ENCODE measurements around the gene USP51.
"Not testable (repeated sequence)": the region's sequence is repeated elsewhere in the genome, so short reads cannot be mapped to it uniquely, and the experiment has no call there.

Gene USP51

GRCh38 chrX:55464050-55464449, 25.6 kb downstream of the USP51 start:
- DNase-seq = not testable (repeated sequence)

GRCh38 chrX:55459926-55460325, 29.7 kb downstream of the USP51 start:
- not testable (repeated sequence) for DNase-seq

DNA sequence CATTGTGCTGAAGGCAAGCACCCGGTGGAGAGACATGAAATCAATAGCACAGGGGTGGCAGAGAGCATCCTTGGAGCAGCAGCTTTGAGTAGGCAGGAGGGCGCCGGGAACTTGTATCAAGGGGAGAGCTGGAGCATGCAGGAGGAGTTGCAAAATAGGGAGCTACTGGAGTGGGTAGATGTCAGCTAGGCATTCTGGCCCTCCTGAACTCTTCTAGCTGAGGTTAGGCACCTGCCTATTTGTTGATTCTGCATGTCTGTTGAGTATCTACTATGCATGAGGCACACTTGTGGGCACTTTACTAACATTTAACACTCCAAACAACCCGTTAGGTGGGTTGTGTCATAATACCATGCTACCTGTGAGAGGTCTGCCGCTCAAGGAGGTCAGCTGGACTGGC, 30.2 kb downstream of the USP51 start:
- DNase-seq = not testable (repeated sequence)

DNA sequence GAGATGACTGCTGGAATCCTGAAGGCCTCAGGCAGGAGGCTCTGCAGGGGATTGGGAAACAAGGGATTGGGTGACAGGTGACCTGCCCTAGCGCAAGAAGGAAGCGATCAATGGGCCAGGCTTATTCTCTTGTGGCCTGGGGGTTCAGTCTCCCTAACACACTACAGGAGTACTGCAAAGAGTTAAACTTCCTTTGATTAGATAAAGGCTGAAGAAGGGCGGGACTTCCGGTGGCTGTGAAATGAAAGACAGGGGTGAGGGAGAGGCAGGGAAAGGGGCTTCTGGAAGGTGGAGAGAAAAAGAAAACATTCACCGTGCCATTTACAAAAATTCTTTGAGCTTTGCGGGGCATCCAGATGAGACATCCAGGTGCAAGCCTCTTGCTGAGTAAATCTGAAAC, 33.9 kb downstream of the USP51 start:
- not testable (repeated sequence) for DNase-seq

GRCh38 chrX:55452833-55453124, 36.9 kb downstream of the USP51 start:
- DNase-seq = no peak

DNA sequence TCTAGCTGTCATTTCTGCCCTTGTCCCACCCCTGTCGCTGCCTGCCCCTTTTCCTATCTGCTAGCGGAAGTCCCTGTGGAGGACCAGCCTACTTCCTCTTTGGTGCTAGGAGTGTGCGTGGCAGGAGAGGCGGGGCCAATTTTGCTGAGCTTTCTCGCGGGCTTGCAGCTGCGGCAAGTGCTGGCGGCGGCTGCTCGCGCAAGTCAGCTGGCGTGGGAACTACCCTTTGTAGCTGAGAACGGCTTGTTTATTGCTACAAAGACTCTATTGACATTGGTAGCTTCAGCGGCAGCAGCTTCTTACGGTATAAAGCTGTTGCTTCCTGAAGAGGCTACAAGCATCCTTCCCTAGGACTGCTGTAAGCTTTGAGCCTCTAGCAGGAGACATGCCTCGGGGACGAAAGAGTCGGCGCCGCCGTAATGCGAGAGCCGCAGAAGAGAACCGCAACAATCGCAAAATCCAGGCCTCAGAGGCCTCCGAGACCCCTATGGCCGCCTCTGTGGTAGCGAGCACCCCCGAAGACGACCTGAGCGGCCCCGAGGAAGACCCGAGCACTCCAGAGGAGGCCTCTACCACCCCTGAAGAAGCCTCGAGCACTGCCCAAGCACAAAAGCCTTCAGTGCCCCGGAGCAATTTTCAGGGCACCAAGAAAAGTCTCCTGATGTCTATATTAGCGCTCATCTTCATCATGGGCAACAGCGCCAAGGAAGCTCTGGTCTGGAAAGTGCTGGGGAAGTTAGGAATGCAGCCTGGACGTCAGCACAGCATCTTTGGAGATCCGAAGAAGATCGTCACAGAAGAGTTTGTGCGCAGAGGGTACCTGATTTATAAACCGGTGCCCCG, 37.4 kb downstream of the USP51 start, which contains the start of gene MAGEH1:
Gene MAGEH1 (plus strand): TSS at position 138 of the 843 bp plus-strand sequence. CDS start 248 bp downstream, at position 386.
- peak; percentile 67 for DNase-seq

DNA sequence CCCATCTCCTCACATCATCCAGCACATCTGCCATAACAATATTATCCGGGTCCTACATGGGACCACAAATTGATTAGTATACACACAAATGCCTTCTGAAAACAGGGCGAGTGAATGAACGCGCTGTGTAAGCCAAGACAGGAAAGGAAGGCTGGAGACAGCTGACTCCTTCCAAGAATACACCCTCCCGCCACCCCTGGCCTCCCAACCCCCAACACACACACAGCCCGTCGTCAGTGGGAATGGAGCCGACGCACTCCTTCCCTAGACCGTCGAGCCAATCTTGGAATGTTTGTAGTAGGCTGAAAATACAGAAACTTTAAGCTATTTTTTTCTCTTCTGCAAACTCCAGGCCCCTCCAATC, 38.0 kb downstream of the USP51 start:
- no peak for DNase-seq

GRCh38 chrX:55451141-55451540, 38.5 kb downstream of the USP51 start:
- no peak for DNase-seq

DNA sequence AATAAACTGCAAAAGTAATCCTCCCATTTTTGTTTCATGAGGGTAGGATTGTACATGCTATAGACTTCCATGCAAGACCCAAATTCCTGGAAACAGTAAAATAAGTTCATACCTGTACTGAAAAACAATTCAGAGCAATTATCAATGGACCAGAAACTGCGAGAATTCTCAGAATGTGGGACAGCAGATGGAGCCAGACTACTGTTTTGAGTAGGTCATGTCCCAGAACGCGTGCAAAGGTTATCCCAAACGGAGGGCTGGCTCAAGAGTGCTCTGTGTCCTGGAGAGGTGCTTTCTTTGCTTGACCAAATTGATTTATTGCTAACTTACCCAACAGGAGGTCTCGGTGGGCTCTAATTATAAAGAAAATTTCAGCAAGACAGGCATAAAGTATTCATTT, 39.4 kb downstream of the USP51 start:
- DNase-seq = no peak

GRCh38 chrX:55443468-55443867, 46.2 kb downstream of the USP51 start:
- DNase-seq = not testable (repeated sequence)

All from activated gamma-delta T cell treated with Interleukin-2 at 50 U/mL for 16 hours (primary cell).